OCI-LY7 (cell line): Measurements from ENCODE around the gene CCDC12. TPM values are rescaled to one million over a fixed set of nuclear protein-coding genes. Genes with fewer than 3 reads are reported as not detected.

Experiments
- BruUV-seq: library from RNA; stranded (reverse); fragments of 400-500 nt; replicated peaks from 2 replicates; lab custom pipeline; 2021; lab: Mats Ljungman, UMichigan
- CTCF ChIA-PET: fragments of 300-600 bp; sonication (Branson Sonifier 250); formaldehyde crosslinking; loops from one replicate; lab custom pipeline; 2022; ENCODE audit warnings: antibody characterized with exemption; ENCODE audit not compliant: unreplicated experiment; lab: Charles Lee
- POLR2A ChIA-PET: fragments of 300-600 bp; sonication (Branson Sonifier 250); formaldehyde crosslinking; loops from one replicate; lab custom pipeline; 2022; ENCODE audit warnings: antibody characterized with exemption; lab: Charles Lee
- DNase-seq: peaks from one replicate; pipeline ENCODE4 v3.0.0-alpha.2; 2015; ENCODE audit warnings: low spot score
- H2AFZ ChIP-seq: fragments of 200-600 bp; sonication (generic), shearing (Covaris generic); 2 replicates; pipeline ENCODE4 v1.6.1; 2014; ENCODE audit warnings: mild to moderate bottlenecking, antibody characterized with exemption, low read length, moderate library complexity
- H3K27ac ChIP-seq: fragments of 200-600 bp; sonication (generic); 2 replicates; pipeline ENCODE4 v1.5.1; 2014; ENCODE audit warnings: mixed run types, low read depth, mild to moderate bottlenecking, moderate library complexity, low read length, inconsistent platforms; ENCODE audit not compliant: poor library complexity, severe bottlenecking
- H3K36me3 ChIP-seq: fragments of 200-600 bp; sonication (generic); 2 replicates; pipeline ENCODE4 v1.6.1; 2014; ENCODE audit warnings: mild to moderate bottlenecking, antibody characterized with exemption, low read length, moderate library complexity, mixed read lengths; ENCODE audit not compliant: insufficient read depth
- H3K4me1 ChIP-seq: fragments of 200-600 bp; sonication (generic); 2 replicates; pipeline ENCODE4 v1.5.1; 2014; ENCODE audit warnings: mild to moderate bottlenecking, low read length; ENCODE audit not compliant: insufficient read depth, poor library complexity, severe bottlenecking
- H3K4me2 ChIP-seq: fragments of 200-600 bp; sonication (generic); 2 replicates; pipeline ENCODE4 v1.6.1; 2014; ENCODE audit warnings: mild to moderate bottlenecking, low read length
- H3K4me3 ChIP-seq: fragments of 200-600 bp; sonication (generic); 2 replicates; pipeline ENCODE4 v1.5.1; 2014; ENCODE audit warnings: mild to moderate bottlenecking, low read depth, low read length; ENCODE audit not compliant: poor library complexity, severe bottlenecking
- H3K79me2 ChIP-seq: fragments of 200-600 bp; sonication (generic); 2 replicates; pipeline ENCODE4 v1.6.1; 2016; ENCODE audit warnings: low read depth, mild to moderate bottlenecking, low read length, moderate library complexity, mixed read lengths; ENCODE audit not compliant: insufficient read depth
- H3K9me2 ChIP-seq: fragments of 200-600 bp; sonication (generic); 2 replicates; pipeline ENCODE4 v1.6.1; 2016; ENCODE audit warnings: mild to moderate bottlenecking, low read length, mixed read lengths; ENCODE audit not compliant: insufficient read depth
- H3K9me3 ChIP-seq: fragments of 200-600 bp; sonication (generic); 2 replicates; pipeline ENCODE4 v1.6.1; 2014; ENCODE audit warnings: mild to moderate bottlenecking, mixed run types, low read length, mixed read lengths
- H4K20me1 ChIP-seq: fragments of 200-600 bp; sonication (generic); 2 replicates; pipeline ENCODE4 v1.6.1; 2014; ENCODE audit warnings: mild to moderate bottlenecking, antibody characterized with exemption, low read length, moderate library complexity, mixed read lengths; ENCODE audit not compliant: insufficient read depth
- EZH2phosphoT487 ChIP-seq: fragments of 200-600 bp; sonication (generic); IDR thresholded peaks from 2 replicates; pipeline ENCODE4 v1.6.1; 2018; ENCODE audit warnings: low read depth, borderline replicate concordance, mild to moderate bottlenecking, mixed run types, antibody characterized with exemption, low read length, moderate library complexity, mixed read lengths
- intact Hi-C: fragments of 100-400 bp; cut with micrococcal nuclease; formaldehyde crosslinking; loops from one replicate; pipeline ENCODE4 v1.10.0; 2022; ENCODE audit not compliant: unreplicated experiment
- total RNA-seq, 2 experiments: library from RNA; depleted of rRNA in 1 of 2; stranded (reverse); fragments of >200 nt in 1 of 2; shearing (Covaris generic) in 1 of 2; gene quantifications; 2 replicates each; pipeline ENCODE4 v1.2.3, GENCODE V29; 2014 to 2022
- TF ChIP-seq, protein P1 (sequence below): fragments of 200-600 bp; sonication (generic); conservative IDR thresholded peaks from 2 replicates; pipeline ENCODE4 v1.5.1; 2014; ENCODE audit warnings: mild to moderate bottlenecking, antibody characterized with exemption, low read length, moderate library complexity, mixed read lengths

CCDC12 gene
- total RNA-seq, 2 experiments from 2014 or later, result 74.9 to 116 TPM

DNA sequence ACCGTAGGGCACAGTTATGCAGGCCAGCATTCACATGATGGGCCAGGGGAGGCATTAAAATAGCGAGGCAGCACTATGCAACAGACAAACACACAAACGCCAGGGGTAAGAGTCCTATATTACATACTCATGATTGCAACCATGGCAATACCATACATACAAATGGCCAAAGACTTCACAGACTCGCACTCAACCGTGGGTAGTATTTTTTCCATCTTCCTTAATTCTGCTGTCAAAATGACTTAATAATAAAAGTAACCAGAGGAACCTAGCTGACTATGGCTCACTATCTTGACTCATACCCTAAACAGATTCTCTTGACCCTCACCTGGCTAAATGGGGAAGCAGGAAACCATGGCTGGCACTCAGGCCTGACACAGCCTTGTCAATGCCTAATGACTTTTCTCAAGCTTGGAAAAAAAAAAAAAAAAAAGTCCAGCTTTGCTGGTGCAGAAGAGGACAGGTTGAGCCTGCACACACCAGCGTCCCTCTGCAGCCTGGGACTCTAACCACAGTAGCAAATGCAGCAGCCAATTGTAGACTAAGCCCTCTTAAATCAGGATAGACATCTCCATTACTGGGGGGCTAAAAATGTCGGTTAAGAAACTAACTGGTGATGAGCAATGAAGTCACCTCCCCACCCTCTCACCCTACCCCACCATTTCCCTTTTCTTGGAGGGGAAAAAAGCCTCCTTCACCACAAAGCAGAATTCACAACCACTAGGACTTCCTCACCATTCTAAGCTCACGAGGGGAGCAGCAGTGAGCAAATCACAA is 23.1 kb downstream of the CCDC12 start:
- TF ChIP-seq, protein P1, sequence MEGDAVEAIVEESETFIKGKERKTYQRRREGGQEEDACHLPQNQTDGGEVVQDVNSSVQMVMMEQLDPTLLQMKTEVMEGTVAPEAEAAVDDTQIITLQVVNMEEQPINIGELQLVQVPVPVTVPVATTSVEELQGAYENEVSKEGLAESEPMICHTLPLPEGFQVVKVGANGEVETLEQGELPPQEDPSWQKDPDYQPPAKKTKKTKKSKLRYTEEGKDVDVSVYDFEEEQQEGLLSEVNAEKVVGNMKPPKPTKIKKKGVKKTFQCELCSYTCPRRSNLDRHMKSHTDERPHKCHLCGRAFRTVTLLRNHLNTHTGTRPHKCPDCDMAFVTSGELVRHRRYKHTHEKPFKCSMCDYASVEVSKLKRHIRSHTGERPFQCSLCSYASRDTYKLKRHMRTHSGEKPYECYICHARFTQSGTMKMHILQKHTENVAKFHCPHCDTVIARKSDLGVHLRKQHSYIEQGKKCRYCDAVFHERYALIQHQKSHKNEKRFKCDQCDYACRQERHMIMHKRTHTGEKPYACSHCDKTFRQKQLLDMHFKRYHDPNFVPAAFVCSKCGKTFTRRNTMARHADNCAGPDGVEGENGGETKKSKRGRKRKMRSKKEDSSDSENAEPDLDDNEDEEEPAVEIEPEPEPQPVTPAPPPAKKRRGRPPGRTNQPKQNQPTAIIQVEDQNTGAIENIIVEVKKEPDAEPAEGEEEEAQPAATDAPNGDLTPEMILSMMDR, result no peak
- TF ChIP-seq EZH2phosphoT487, result no peak
- ChIA-PET CTCF (interaction anchor here (0.7 to 2.6 kb wide), 4 partner anchors 11 to 27 kb away, joined by 3 to 9 read pairs (median 4); partner anchors contain the start of gene NBEAL2), POLR2A (interaction anchor here (0.6 to 2.5 kb wide), 10 partner anchors 10 to 346 kb away, joined by 3 to 8 read pairs (median 3); no protein-coding TSS in a partner anchor)
- Histone ChIP-seq H2AFZ (no peak overlapping the region), H3K36me3 (peaks cover 64% of the 10 kb centered on the region), H3K4me3 (peak overlapping the region; percentile 49), H4K20me1 (peaks cover 52% of the 10 kb centered on the region), H3K4me2 (peak overlapping the region; percentile 88), H3K4me1 (peaks cover 97% of the 10 kb centered on the region), H3K79me2 (peaks cover 100% of the 10 kb centered on the region), H3K9me2 (no peaks in the 10 kb centered on the region), H3K9me3 (no peaks in the 10 kb centered on the region), H3K27ac (peak overlapping the region; percentile 77)
- peak; percentile 62 for DNase-seq
- intact Hi-C loops, result loop anchor here (1.0 to 2.0 kb wide), 3 partner anchors 17 to 26 kb away; no protein-coding TSS in a partner anchor
- BruUV-seq, result no TSS peak

DNA sequence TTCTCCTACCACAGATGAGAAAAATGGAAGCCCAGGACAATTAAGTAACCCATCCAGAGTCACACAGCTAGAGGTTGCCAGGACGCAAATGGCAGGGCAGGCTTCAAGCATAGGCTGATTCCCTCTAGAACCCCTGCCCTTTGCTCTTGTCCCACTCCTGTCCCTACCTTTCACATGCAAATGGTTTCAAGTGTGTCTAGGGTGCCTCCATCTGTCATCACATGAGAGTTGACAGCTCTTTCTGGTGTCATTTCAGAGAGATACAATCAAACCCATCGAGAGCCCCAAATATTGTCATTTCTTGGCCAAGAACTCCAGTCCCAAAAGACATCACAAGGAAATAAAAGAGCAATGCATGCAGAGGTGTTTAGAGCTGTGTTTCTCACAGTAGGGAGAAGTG is 23.7 kb downstream of the CCDC12 start:
- Histone ChIP-seq H3K4me2 (peak overlapping the region; percentile 88), H3K27ac (peak overlapping the region; percentile 77), H2AFZ (no peak overlapping the region), H3K9me2 (no peaks in the 10 kb centered on the region), H3K9me3 (no peaks in the 10 kb centered on the region), H3K79me2 (peaks cover 100% of the 10 kb centered on the region), H3K4me1 (peaks cover 98% of the 10 kb centered on the region), H3K36me3 (peaks cover 69% of the 10 kb centered on the region), H3K4me3 (peak overlapping the region; percentile 49), H4K20me1 (peaks cover 58% of the 10 kb centered on the region)
- TF ChIP-seq, protein P1, result no peak
- TF ChIP-seq EZH2phosphoT487, result no peak
- POLR2A ChIA-PET, result interaction anchor here (0.6 to 2.5 kb wide), 8 partner anchors 12 to 346 kb away, joined by 3 to 8 read pairs (median 4); no protein-coding TSS in a partner anchor
- DNase-seq, result no peak
- no TSS peak for BruUV-seq
- CTCF ChIA-PET, result interaction anchor here (0.7 to 2.6 kb wide), 3 partner anchors 17 to 27 kb away, joined by 3 to 9 read pairs (median 6); partner anchors contain the start of gene NBEAL2
- intact Hi-C loops, result loop anchor here (1.0 to 2.0 kb wide), 3 partner anchors 18 to 26 kb away; no protein-coding TSS in a partner anchor
